WTC11 (cell line): ENCODE data around the gene PCNP.

Source experiments
- CTCF ChIP-seq: fragments of 200-600 bp; IDR thresholded peaks from 2 replicates; pipeline ENCODE4 v1.8.0; 2022; ENCODE audit warnings: antibody characterized with exemption
- E2F5 ChIP-seq: sonication (generic); formaldehyde crosslinking; IDR thresholded peaks from 2 replicates; pipeline ENCODE4 v1.8.1; 2022; ENCODE audit warnings: mild to moderate bottlenecking, moderate library complexity, missing genetic modification reagents
- SP1 ChIP-seq: sonication (generic); formaldehyde crosslinking; conservative IDR thresholded peaks from 2 replicates; pipeline ENCODE4 v1.8.1; 2022; ENCODE audit warnings: missing genetic modification reagents
- USF2 ChIP-seq: sonication (generic); formaldehyde crosslinking; IDR thresholded peaks from 2 replicates; pipeline ENCODE4 v1.8.1; 2023; ENCODE audit warnings: mild to moderate bottlenecking, missing genetic modification reagents, moderate library complexity

GRCh38 chr3:101603184-101603583 lies 29.2 kb downstream of the PCNP start:
- TF ChIP-seq CTCF (no peak), USF2 (CRISPR knock-in tag) (no peak), SP1 (CRISPR knock-in tag) (no peak), E2F5 (CRISPR knock-in tag) (no peak)
